ENCODE data around the gene ITSN1.

The ITSN1 gene

DNA sequence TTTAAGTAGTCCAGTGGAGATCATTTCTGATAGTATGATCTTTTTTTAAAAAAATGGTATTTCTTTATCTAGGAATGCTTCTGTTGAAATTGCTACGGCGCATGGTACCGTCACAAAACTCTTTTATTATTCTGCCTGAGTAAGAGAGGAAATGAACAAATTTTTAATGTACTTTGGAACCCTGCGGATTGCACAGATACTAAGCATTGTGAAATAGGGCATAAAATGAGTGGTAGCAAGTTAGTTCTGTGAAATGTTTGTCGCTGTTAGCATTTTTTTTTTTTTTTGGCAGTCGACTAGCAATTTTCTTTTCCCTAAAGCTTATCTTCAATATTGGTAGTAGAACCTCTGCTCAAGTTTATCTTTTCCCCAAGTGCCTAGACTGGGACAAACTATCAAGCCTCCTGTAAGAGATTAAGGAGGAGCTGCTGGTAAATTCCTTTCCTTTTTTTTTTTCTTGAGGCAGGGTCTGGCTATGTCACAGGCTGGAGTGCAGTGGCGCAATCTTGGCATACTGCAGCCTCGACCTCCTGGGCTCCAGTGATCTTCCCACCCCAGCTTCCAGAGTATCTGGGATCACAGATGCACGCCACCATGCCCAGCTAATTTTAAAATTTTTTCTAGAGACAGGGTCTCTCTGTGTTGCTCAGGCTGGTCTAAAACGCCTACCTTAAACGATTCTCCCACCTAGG is 2.2 kb downstream of the ITSN1 start (continued):
- TF ChIP-seq, protein P1, sequence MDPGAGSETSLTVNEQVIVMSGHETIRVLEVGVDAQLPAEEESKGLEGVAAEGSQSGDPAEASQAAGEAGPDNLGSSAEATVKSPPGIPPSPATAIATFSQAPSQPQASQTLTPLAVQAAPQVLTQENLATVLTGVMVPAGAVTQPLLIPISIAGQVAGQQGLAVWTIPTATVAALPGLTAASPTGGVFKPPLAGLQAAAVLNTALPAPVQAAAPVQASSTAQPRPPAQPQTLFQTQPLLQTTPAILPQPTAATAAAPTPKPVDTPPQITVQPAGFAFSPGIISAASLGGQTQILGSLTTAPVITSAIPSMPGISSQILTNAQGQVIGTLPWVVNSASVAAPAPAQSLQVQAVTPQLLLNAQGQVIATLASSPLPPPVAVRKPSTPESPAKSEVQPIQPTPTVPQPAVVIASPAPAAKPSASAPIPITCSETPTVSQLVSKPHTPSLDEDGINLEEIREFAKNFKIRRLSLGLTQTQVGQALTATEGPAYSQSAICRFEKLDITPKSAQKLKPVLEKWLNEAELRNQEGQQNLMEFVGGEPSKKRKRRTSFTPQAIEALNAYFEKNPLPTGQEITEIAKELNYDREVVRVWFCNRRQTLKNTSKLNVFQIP (CRISPR knock-in tag; IDR thresholded peaks at IDR 0.05; ENCODE audit: borderline replicate concordance, low read depth): no peak

DNA sequence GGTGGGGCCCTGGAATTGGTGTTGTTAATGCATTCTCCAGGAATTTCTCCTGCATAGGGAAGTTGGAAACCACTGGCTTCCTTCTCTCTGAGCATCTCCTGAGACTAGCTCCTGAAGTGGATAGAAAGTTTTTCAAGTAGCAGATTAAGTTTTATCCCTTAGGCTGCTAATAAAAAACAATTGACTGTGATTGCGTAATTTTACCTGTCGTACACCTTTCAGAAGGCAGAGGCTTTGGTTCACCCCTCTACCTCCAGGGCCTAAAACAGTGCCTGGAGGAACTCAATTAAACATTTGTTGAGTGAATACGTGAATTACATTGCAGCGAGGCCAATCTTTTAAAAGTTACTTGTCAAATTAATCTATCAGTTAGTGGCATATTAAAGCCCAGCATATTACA is 3.4 kb downstream of the ITSN1 start:
- no peak for TF ChIP-seq ZFP3 (CRISPR knock-in tag; IDR thresholded peaks at IDR 0.05)
- no peak for TF ChIP-seq SNAI2 (CRISPR knock-in tag; IDR thresholded peaks at IDR 0.05)
- no peak for TF ChIP-seq CSRNP3 (CRISPR knock-in tag; IDR thresholded peaks at IDR 0.05)
- TF ChIP-seq ZNF8 (CRISPR knock-in tag; IDR thresholded peaks at IDR 0.05): no peak
- no peak for TF ChIP-seq ZNF565 (CRISPR knock-in tag; conservative IDR thresholded peaks at IDR 0.05; ENCODE audit: low read depth)
- no peak for ATAC-seq

DNA sequence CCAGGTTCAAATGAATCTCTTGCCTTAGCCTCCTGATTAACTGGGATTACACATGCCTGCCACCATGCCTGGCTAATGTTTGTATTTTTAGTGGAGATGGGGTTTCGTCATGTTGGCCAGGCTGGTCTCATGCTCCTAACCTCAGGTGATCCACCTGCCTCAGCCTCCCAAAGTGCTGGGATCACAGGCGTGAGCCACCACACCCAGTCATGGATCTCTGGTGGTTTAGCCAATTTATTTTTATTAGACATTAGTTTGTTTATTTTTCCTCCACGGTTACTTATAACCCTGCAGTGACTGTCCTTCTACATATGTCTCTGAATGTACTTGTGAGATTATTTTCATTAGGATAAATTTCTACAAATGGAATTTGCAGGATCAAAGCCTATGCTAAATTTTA is 5.3 kb downstream of the ITSN1 start:
- TF ChIP-seq TOX (CRISPR knock-in tag; IDR thresholded peaks at IDR 0.05; ENCODE audit: borderline replicate concordance) (no peak), TCF4 (CRISPR knock-in tag; IDR thresholded peaks at IDR 0.05; ENCODE audit: borderline replicate concordance) (no peak), ZNF565 (CRISPR knock-in tag; conservative IDR thresholded peaks at IDR 0.05; ENCODE audit: low read depth) (no peak), ZNF8 (CRISPR knock-in tag; IDR thresholded peaks at IDR 0.05) (no peak), OSR1 (CRISPR knock-in tag; IDR thresholded peaks at IDR 0.05) (no peak), GLIS3 (CRISPR knock-in tag; IDR thresholded peaks at IDR 0.05) (no peak), ZFP3 (CRISPR knock-in tag; IDR thresholded peaks at IDR 0.05) (no peak), ZFP30 (CRISPR knock-in tag; IDR thresholded peaks at IDR 0.05) (no peak), PPARA (CRISPR knock-in tag; IDR thresholded peaks at IDR 0.05; ENCODE audit: borderline replicate concordance) (no peak), ZNF70 (CRISPR knock-in tag; IDR thresholded peaks at IDR 0.05) (no peak), CSDC2 (CRISPR knock-in tag; IDR thresholded peaks at IDR 0.05) (no peak), ARNTL (CRISPR knock-in tag; IDR thresholded peaks at IDR 0.05; ENCODE audit: borderline replicate concordance, low read depth) (no peak), RARB (CRISPR knock-in tag; IDR thresholded peaks at IDR 0.05) (no peak), PATZ1 (CRISPR knock-in tag; IDR thresholded peaks at IDR 0.05; ENCODE audit: borderline replicate concordance) (no peak), ZC3H10 (CRISPR knock-in tag; IDR thresholded peaks at IDR 0.05) (no peak), ESRRG (CRISPR knock-in tag; IDR thresholded peaks at IDR 0.05) (no peak), BACH2 (CRISPR knock-in tag; IDR thresholded peaks at IDR 0.05; ENCODE audit: borderline replicate concordance) (no peak), TSHZ2 (CRISPR knock-in tag; IDR thresholded peaks at IDR 0.05) (no peak)
- TF ChIP-seq, protein P1 (CRISPR knock-in tag; IDR thresholded peaks at IDR 0.05; ENCODE audit: borderline replicate concordance, low read depth): no peak
- TF ChIP-seq, protein P2, sequence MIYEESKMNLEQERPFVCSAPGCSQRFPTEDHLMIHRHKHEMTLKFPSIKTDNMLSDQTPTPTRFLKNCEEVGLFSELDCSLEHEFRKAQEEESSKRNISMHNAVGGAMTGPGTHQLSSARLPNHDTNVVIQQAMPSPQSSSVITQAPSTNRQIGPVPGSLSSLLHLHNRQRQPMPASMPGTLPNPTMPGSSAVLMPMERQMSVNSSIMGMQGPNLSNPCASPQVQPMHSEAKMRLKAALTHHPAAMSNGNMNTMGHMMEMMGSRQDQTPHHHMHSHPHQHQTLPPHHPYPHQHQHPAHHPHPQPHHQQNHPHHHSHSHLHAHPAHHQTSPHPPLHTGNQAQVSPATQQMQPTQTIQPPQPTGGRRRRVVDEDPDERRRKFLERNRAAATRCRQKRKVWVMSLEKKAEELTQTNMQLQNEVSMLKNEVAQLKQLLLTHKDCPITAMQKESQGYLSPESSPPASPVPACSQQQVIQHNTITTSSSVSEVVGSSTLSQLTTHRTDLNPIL (CRISPR knock-in tag; IDR thresholded peaks at IDR 0.05; ENCODE audit: low read depth): no peak
- no peak for ATAC-seq
